Immature natural killer cell (primary cell): ENCODE results near the gene ARID4B. TPM values are rescaled to one million over a fixed set of nuclear protein-coding genes. Genes with fewer than 3 reads are reported as not detected.

Experiments
- DNase-seq, 3 donors: peaks; one replicate each; pipeline ENCODE4 v3.0.0; 2022; ENCODE audit warnings: mixed read lengths in 1 of 3
- H3K27ac Mint-ChIP-seq, 6 donors: one replicate each; pipeline ENCODE4 v1.8.0; 2020; ENCODE audit warnings: mixed read lengths in 6 of 6, mild to moderate bottlenecking in 5 of 6, inconsistent platforms in 4 of 6, moderate library complexity in 3 of 6
- H3K27me3 Mint-ChIP-seq, 3 donors: one replicate each; pipeline ENCODE4 v1.8.0; 2020 to 2021; ENCODE audit warnings: low read depth in 3 of 3, mild to moderate bottlenecking in 3 of 3, mixed read lengths in 3 of 3, moderate library complexity in 3 of 3, inconsistent platforms in 1 of 3
- H3K36me3 Mint-ChIP-seq, 3 donors: one replicate each; pipeline ENCODE4 v1.8.0; 2020; ENCODE audit warnings: mixed read lengths in 3 of 3, inconsistent platforms in 2 of 3, mild to moderate bottlenecking in 2 of 3
- H3K4me1 Mint-ChIP-seq, 2 donors: one replicate each; pipeline ENCODE4 v1.8.0; 2020; ENCODE audit warnings: inconsistent platforms in 2 of 2, mild to moderate bottlenecking in 2 of 2, mixed read lengths in 2 of 2, moderate library complexity in 1 of 2
- H3K4me3 Mint-ChIP-seq, 5 donors: one replicate each; pipeline ENCODE4 v1.8.0; 2020; ENCODE audit warnings: mild to moderate bottlenecking in 5 of 5, mixed read lengths in 5 of 5, inconsistent platforms in 3 of 5, moderate library complexity in 3 of 5
- H3K9me3 Mint-ChIP-seq, 6 donors: one replicate each; pipeline ENCODE4 v1.8.0; 2020; ENCODE audit warnings: mild to moderate bottlenecking in 6 of 6, mixed read lengths in 6 of 6, inconsistent platforms in 4 of 6, moderate library complexity in 3 of 6
- polyA plus RNA-seq, 3 donors: library from polyadenylated mRNA; unstranded; fragments of 300-500 nt; fragmentation: Illumina TruSeq; gene quantifications; one replicate each; pipeline ENCODE4 v1.2.3, GENCODE V29; 2021

Gene ARID4B
- polyA plus RNA-seq, 3 donors from 2014 or later, result 28.3 to 77.9 (median 34.2) TPM

- H3K36me3 Mint-ChIP-seq, result peaks cover 2 to 7% (median 3%) of the 10 kb centered on the region in 3 donors
- peaks cover 5 to 16% (median 14%) of the 10 kb centered on the region in 3 donors for H3K27me3 Mint-ChIP-seq
- no peaks in the 10 kb centered on the region for H3K9me3 Mint-ChIP-seq
- DNase-seq, result no peak
- H3K4me3 Mint-ChIP-seq, result peak overlapping the region in 1 of 5 donors; percentile 56
- peaks cover 52 to 81% of the 10 kb centered on the region in 2 donors for H3K4me1 Mint-ChIP-seq
- peak overlapping the region in 4 of 6 donors; percentile 50 to 87 (median 74) for H3K27ac Mint-ChIP-seq
Observed at GRCh38 chr1:235124665-235125064, 203.3 kb downstream of the ARID4B start.

GRCh38 chr1:235124111-235124510 lies 203.9 kb downstream of the ARID4B start:
- no peak for DNase-seq
- Mint-ChIP-seq H3K36me3 (peaks cover 3 to 13% (median 7%) of the 10 kb centered on the region in 3 donors), H3K27ac (peak overlapping the region in 4 of 6 donors; percentile 50 to 87 (median 74)), H3K9me3 (no peaks in the 10 kb centered on the region), H3K27me3 (peaks cover 5 to 15% (median 14%) of the 10 kb centered on the region in 3 donors), H3K4me3 (peak overlapping the region in 1 of 5 donors; percentile 56), H3K4me1 (peaks cover 50 to 77% of the 10 kb centered on the region in 2 donors)

- H3K9me3 Mint-ChIP-seq, result no peaks in the 10 kb centered on the region
Observed at GRCh38 chr1:235122348-235122747, 205.6 kb downstream of the ARID4B start.

More at GRCh38 chr1:235122348-235122747, 205.6 kb downstream of the ARID4B start:
- no peak overlapping the region for H3K4me3 Mint-ChIP-seq
- peak overlapping the region; percentile 2 to 65 (median 28) for H3K27ac Mint-ChIP-seq
- no peak for DNase-seq
- peaks cover 3 to 23% (median 13%) of the 10 kb centered on the region in 3 donors for H3K36me3 Mint-ChIP-seq
- H3K27me3 Mint-ChIP-seq, result no peaks in the 10 kb centered on the region
- H3K4me1 Mint-ChIP-seq, result peaks cover 34 to 73% of the 10 kb centered on the region in 2 donors

Other genes starting within 250 kb of the ARID4B start
- 10 to 100 TPM; 23.6 to 32.4 (median 29.4) TPM for gene TOMM20, start 199.3 kb downstream of the ARID4B start, polyA plus RNA-seq
- gene RBM34, start 166.9 kb downstream of the ARID4B start, polyA plus RNA-seq, result 10 to 100 TPM; 42.2 to 72.6 (median 57.7) TPM
- gene GGPS1, start 391 bp upstream of the ARID4B start, polyA plus RNA-seq, result 10 to 100 TPM; 38.8 to 60.1 (median 50.5) TPM
- gene TBCE, start 39.2 kb upstream of the ARID4B start, polyA plus RNA-seq, result 10 to 100 TPM in 2 of 3 donors, 1 to 10 TPM in 1; 6.0 to 21.1 (median 16.5) TPM
- 1 to 10 TPM; 4.0 to 5.2 (median 4.9) TPM for gene B3GALNT2, start 176.3 kb upstream of the ARID4B start, polyA plus RNA-seq